SK-N-MC (cell line): ENCODE results near the gene GNPAT.

ENCODE experiments used
- DNase-seq: peaks from one replicate; pipeline ENCODE4 v3.0.0-alpha.2; 2011; ENCODE audit warnings: low read depth, low spot score
- H3K27ac ChIP-seq: fragments of 200-600 bp; sonication (generic); 2 replicates; pipeline ENCODE4 v1.5.1; 2016; ENCODE audit warnings: mixed run types
- H3K36me3 ChIP-seq: fragments of 200-600 bp; sonication (generic); 2 replicates; pipeline ENCODE4 v1.6.1; 2017; ENCODE audit warnings: antibody characterized with exemption, low read length, mixed read lengths; ENCODE audit not compliant: insufficient read depth
- H3K4me3 ChIP-seq: fragments of 200-600 bp; sonication (generic); 2 replicates; pipeline ENCODE4 v1.5.1; 2016
- H3K9ac ChIP-seq: fragments of 200-600 bp; sonication (generic); 2 replicates; pipeline ENCODE4 v1.8.0; 2017; ENCODE audit warnings: mixed run types, mixed read lengths; ENCODE audit not compliant: insufficient read length
- H3K9me3 ChIP-seq: fragments of 200-600 bp; sonication (generic); 2 replicates; pipeline ENCODE4 v1.6.1; 2017; ENCODE audit warnings: low read depth, mild to moderate bottlenecking, antibody characterized with exemption, low read length, moderate library complexity, mixed read lengths
- EZH2 ChIP-seq: fragments of 200-600 bp; sonication (generic); IDR thresholded peaks from one replicate; pipeline ENCODE4 v1.6.1; 2017; ENCODE audit warnings: antibody characterized with exemption
- FOXP2 ChIP-seq: optimal IDR thresholded peaks from 2 replicates; pipeline ENCODE3; 2011; ENCODE audit warnings: mild to moderate bottlenecking, moderate library complexity; ENCODE audit not compliant: insufficient read depth; ENCODE audit errors: extremely low read length, control extremely low read depth
- POLR2AphosphoS5 ChIP-seq: IDR thresholded peaks from 2 replicates; pipeline ENCODE4 v1.6.1; 2012; ENCODE audit warnings: mild to moderate bottlenecking, low read depth, low read length, borderline replicate concordance

GNPAT gene

DNA sequence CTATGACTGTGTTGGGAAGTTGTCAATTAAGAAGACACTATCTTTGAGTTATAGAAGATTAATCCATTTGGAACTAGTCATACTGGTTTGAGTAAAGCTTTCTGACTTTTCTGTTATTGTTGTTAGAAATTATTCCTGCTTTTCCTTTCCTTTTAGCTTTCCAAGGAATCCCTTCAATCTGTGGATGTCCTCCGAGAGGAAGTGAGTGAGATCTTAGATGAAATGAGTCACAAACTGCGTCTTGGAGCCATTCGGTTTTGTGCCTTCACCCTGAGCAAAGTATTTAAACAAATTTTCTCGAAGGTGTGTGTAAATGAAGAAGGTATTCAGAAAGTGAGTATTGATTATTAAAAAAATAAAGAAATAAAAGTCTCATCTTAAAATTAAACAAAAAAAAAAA is 19.3 kb downstream of the GNPAT start:
- H3K9ac ChIP-seq = no peak overlapping the region
- H3K9me3 ChIP-seq = no peaks in the 10 kb centered on the region
- no peak overlapping the region for H3K4me3 ChIP-seq
- H3K27ac ChIP-seq = no peak overlapping the region
- H3K36me3 ChIP-seq = peaks cover 60% of the 10 kb centered on the region
- TF ChIP-seq EZH2 (no peak), POLR2AphosphoS5 (no peak), FOXP2 (no peak)
- no peak for DNase-seq

DNA sequence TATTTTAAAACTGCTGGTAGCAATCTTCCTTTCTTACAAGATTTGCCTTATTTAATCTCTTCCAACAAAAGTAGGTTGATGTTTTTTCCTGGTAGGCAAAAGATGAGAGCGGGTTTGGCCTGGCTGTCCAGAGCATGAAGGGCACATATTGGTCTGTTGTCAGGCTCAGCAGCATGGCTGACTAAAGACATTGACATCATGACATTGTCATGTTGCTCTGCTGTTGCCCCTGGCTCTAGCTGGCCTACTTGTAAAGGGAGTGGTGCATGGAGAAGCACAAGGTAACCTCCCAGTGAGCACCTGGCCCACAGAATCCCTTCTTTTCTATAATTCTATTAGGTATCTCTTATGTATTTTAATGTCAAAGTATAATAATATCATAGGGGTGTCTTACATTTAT is 23.6 kb downstream of the GNPAT start:
- DNase-seq = no peak
- Histone ChIP-seq H3K4me3 (no peak overlapping the region), H3K27ac (no peak overlapping the region), H3K9me3 (no peaks in the 10 kb centered on the region), H3K9ac (no peak overlapping the region), H3K36me3 (peaks cover 63% of the 10 kb centered on the region)
- no peak for TF ChIP-seq POLR2AphosphoS5
- TF ChIP-seq EZH2 = no peak
- no peak for TF ChIP-seq FOXP2

DNA sequence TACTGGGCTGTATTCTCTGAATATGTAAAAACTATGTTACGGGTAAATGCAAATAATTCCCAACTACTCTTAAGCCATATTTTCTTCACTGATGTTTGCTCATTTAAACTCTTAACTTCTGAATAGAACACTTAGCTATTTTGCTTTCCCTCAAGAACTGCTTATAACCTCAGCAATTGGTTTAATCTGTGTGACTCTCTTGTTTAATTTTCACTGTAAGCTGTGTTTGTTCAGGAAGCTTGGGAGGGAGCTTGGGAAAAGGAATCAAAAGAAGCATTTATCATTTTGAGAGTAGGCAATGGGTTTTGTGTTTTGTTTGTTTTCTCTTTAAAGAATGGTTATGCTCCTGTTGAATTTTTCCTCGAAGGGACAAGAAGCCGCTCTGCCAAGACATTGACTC is 24.4 kb downstream of the GNPAT start:
- no peak for TF ChIP-seq POLR2AphosphoS5
- TF ChIP-seq EZH2 = no peak
- TF ChIP-seq FOXP2 = no peak
- Histone ChIP-seq H3K4me3 (no peak overlapping the region), H3K9ac (no peak overlapping the region), H3K9me3 (no peaks in the 10 kb centered on the region), H3K36me3 (peaks cover 63% of the 10 kb centered on the region), H3K27ac (no peak overlapping the region)
- no peak for DNase-seq

DNA sequence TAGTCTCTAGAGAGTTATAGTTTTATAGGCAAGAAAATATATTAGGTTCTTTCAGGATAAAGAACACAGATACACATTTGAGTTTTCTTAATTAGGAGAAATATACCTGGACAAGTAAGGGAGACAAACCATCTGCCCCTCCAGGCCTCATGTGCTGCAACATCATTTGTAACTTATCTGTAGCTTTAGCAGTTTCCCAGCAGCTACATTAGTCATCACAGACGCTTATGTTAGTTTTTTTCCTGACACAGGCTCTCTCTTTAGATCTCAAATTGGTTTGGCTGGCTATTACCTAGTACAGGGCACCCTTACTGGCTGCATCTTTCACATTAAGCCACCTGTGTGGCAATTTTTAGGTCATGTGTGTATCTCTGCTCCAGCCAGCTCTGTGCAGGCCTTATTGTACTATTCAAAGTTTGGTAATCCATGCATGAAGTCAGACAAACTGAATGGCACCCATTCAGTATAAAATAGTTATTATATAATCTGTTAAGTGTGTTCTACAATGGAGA is 25.9 kb downstream of the GNPAT start:
- no peak overlapping the region for H3K27ac ChIP-seq
- DNase-seq = no peak
- no peak overlapping the region for H3K4me3 ChIP-seq
- no peak overlapping the region for H3K9ac ChIP-seq
- peaks cover 60% of the 10 kb centered on the region for H3K36me3 ChIP-seq
- TF ChIP-seq FOXP2 (no peak), EZH2 (no peak), POLR2AphosphoS5 (no peak)
- no peaks in the 10 kb centered on the region for H3K9me3 ChIP-seq

DNA sequence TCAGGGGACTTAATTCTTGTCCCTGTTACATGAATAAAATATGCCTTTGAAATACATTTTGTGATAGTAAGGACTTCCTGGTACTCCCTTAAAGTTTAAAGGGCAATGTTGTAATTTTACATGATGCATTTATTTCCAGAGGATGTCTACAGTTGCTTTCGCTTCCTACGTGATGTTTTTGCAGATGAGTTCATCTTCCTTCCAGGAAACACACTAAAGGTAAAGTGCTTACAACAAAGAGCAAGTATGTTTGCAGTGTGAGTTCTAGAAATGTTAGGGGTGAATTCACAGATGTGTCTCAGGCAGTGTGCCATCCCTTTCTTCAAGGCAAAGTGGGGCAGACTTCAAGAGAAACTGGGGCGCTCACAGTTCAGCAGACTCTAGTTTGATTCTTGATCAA is 31.2 kb downstream of the GNPAT start:
- no peak for DNase-seq
- H3K36me3 ChIP-seq = peaks cover 48% of the 10 kb centered on the region
- H3K27ac ChIP-seq = no peak overlapping the region
- TF ChIP-seq POLR2AphosphoS5 = no peak
- no peak for TF ChIP-seq FOXP2
- no peak for TF ChIP-seq EZH2
- no peak overlapping the region for H3K4me3 ChIP-seq
- no peak overlapping the region for H3K9ac ChIP-seq
- no peaks in the 10 kb centered on the region for H3K9me3 ChIP-seq

DNA sequence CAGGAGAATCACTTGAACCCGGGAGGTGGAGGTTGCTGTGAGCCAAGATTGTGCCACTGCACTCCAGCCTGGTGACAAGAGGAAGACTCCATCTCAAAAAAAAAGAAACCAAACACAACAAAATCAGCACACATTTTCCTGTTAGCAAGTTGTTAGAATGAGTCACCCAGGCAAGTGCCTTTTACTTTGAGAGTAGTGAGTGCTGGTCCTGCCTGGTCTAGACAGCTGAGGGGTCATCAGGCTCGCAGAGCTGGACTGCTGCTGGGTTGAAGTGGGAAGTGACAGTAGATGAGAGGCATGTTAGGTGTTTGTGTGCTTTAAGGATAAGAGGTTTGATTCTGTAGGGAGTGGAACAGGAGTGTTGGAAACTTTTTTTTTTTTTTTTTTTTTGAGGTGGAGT is 31.9 kb downstream of the GNPAT start:
- Histone ChIP-seq H3K36me3 (peaks cover 41% of the 10 kb centered on the region), H3K9me3 (no peaks in the 10 kb centered on the region), H3K4me3 (no peak overlapping the region), H3K27ac (no peak overlapping the region), H3K9ac (no peak overlapping the region)
- TF ChIP-seq FOXP2 (no peak), POLR2AphosphoS5 (no peak), EZH2 (no peak)
- no peak for DNase-seq

DNA sequence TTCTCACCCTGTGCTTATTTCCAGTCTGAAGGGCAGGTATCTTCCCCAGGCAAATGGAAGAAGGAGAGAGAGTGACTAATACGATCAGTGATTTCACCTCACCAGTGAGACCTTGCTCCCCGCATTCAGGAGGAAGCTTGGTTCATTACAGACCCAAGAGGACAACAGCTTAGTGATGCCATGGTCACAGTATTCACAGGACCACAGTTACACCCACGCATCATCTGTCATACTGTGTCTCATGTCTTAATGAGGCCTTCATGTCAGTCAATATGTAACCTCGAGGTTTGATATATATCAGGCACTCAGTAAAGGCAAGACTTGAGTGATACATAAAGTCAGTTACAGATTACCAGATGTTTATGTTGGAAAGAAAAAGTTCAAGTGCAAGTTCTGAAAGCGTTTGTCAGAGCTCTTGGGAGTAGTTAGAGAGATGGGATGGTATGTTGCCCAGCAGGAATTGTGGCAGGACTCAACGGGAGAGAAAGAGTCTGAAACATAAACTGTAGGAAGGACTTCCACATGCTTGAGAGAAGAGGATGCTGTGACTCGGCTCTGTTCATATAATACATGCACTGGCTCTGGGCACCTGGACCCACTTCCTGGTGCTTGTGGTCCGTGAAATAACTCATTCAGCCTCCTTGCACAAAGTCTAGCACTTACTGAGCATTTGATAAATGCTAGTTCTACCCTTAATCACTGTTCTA is 33.3 kb downstream of the GNPAT start:
- H3K36me3 ChIP-seq = peaks cover 35% of the 10 kb centered on the region
- DNase-seq = no peak
- no peak overlapping the region for H3K9ac ChIP-seq
- TF ChIP-seq EZH2 = no peak
- TF ChIP-seq POLR2AphosphoS5 = no peak
- no peak for TF ChIP-seq FOXP2
- no peak overlapping the region for H3K27ac ChIP-seq
- no peaks in the 10 kb centered on the region for H3K9me3 ChIP-seq
- no peak overlapping the region for H3K4me3 ChIP-seq

DNA sequence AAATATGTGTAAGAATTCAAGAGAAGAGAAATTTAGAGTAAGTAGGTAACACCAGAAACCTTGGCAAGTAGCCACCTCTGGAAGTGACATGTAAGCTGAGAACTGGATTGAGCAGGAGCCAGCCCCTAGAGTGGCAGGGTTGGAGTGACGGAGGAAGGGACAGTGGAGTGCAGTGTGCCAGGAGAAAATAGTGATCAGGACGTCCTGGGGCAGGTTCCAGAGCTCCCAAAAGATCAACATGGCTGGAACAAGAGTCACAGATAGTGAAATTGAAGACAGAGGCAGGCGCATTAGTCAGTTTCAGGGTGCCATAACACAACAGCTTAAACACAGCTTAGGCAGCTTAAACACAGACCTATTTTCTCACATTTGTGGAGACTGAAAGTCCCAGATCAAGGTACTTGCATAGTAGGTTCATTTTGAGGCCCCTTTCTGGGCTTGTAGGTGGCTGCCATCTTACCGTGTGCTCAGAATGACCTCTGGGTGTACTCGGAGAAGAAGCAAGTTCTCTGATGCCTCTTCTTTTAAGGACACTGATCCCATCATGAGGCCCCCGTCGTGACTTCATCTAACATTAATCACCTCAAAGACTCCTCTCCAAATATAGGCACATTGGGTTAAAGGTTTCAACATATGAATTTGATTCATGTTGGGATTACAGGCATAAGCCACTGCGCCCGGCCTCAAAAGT is 37.2 kb downstream of the GNPAT start:
- no peak overlapping the region for H3K27ac ChIP-seq
- DNase-seq = no peak
- H3K4me3 ChIP-seq = no peak overlapping the region
- H3K9ac ChIP-seq = no peak overlapping the region
- no peaks in the 10 kb centered on the region for H3K9me3 ChIP-seq
- peaks cover 17% of the 10 kb centered on the region; the same call in 1 of the 2 replicates for H3K36me3 ChIP-seq
- TF ChIP-seq POLR2AphosphoS5 = no peak

DNA sequence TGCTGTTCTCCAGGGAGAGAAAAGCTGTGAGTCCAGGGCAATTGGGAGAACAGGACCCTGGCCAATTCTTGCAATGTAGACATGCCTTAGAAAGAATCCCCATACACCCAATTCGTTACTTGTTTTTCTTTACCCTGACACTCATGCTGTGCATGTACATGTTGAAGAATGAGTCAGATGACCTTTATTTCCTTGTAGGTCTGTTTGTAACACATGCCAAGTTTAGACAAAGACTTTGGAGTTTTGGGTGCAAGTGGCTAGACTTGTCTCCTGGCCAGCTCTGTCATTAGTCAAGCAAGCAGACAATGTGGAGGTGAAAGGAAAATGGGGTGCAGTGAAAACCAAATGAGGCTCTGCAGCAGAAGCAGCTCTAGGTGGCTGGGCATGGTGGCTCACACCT is 38.1 kb downstream of the GNPAT start:
- no peak for DNase-seq
- TF ChIP-seq EZH2 (no peak), FOXP2 (no peak), POLR2AphosphoS5 (no peak)
- Histone ChIP-seq H3K36me3 (peaks cover 12% of the 10 kb centered on the region; the same call in 1 of the 2 replicates), H3K4me3 (no peak overlapping the region), H3K9ac (no peak overlapping the region), H3K27ac (no peak overlapping the region), H3K9me3 (no peaks in the 10 kb centered on the region)
